HG02840 (cell line): ENCODE results near the gene RHOXF2.
A peak's percentile ranks its signal among the peaks of the same experiment; 100 is the strongest.
"Not testable (repeated sequence)": the region's sequence is repeated elsewhere in the genome, so short reads cannot be mapped to it uniquely, and the experiment has no call there.

Experiments used
- ATAC-seq: cut with Tn5 transposase; IDR thresholded peaks from one replicate; pipeline ENCODE4 v1.9.1; 2021; ENCODE audit warnings: mild to moderate bottlenecking, moderate library complexity, moderate number of reproducible peaks; ENCODE audit not compliant: unreplicated experiment, low FRiP score

Gene RHOXF2, protein sequence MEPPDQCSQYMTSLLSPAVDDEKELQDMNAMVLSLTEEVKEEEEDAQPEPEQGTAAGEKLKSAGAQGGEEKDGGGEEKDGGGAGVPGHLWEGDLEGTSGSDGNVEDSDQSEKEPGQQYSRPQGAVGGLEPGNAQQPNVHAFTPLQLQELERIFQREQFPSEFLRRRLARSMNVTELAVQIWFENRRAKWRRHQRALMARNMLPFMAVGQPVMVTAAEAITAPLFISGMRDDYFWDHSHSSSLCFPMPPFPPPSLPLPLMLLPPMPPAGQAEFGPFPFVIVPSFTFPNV

GRCh38 chrX:120158313-120158712 is at the start of gene RHOXF2:
TSS of gene RHOXF2 (plus strand) at chrX:120158613. CDS start at chrX:120158751, 138 bp downstream.
- ATAC-seq, result not testable (repeated sequence)

GRCh38 chrX:120109378-120109777 is 49.0 kb upstream of the RHOXF2 start:
- ATAC-seq, result no peak

- no peak for ATAC-seq
These were observed 46.8 kb upstream of the RHOXF2 start for GRCh38 chrX:120111611-120112010.

DNA sequence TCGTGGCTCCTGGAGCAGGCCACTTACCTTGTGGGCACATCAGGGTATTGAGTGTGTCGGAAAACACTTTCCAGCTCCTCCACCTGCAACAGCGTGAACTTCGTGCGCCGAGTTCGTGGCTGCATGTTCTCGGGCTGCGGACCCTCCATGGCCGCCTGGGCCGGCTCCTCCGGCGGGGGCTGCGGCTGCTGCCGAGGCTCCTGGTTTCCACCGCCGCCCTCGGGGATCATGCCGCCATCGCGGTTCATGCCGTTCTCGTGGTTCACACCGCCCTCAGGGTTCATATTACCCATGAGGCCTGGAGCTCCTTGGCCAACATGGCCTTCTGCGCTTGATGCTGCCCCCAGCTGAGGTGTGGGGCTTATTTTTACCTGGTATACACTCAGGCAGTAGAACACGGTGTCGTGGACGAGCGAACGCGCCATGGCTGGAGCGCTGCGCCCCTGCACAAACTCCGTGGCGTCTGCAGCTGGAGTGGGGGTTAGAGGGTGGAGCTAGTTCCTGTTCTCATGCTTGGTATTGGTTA is 42.9 kb upstream of the RHOXF2 start, which contains the start of gene RHOXF1:
TSS of gene RHOXF1 (minus strand) at position 476 of the 526 bp plus-strand sequence. CDS start at position 425, 51 bp downstream.
- no peak for ATAC-seq

DNA sequence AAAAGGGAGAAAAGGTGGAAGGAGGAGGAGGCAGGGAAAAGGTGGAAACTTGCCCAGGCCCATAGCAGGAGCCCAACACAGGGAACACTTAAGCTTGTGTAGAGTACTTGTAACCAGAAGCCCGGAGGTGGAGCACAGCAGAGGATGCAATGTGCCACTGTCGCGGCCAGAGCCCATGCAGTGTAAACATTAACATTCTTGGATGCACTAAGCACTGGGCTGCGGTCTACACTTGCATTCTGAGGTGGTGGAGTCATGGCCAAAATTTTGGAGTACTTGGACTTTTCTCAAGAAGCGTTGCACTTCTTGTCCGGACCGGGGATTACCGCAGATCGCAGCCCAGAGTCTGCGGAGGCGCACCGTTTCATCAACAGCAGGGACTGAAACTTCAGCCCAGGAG is 38.2 kb upstream of the RHOXF2 start:
- ATAC-seq, result no peak

DNA sequence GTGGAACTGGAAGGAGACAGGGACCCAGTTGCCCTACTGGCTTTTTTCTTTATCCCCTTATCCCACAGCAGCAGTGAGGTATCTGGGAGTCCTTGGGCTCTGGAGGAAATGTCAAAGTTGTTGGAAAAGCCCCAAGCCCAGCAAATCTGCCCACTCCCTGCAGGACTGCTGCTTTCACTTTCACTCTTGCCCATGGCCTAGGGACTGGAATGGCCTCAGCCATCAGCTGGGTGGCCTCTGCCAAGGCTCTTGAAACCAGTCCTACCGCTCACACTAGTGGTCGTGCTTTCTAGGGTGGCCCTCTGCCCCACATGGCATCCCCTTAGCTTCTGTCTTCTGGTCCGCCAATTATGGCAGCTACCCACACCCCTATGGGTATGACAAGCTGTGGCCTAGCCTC is 33.0 kb upstream of the RHOXF2 start:
- no peak for ATAC-seq

- ATAC-seq, result not testable (repeated sequence)
These were observed 30.0 kb upstream of the RHOXF2 start for GRCh38 chrX:120128306-120128846.

DNA sequence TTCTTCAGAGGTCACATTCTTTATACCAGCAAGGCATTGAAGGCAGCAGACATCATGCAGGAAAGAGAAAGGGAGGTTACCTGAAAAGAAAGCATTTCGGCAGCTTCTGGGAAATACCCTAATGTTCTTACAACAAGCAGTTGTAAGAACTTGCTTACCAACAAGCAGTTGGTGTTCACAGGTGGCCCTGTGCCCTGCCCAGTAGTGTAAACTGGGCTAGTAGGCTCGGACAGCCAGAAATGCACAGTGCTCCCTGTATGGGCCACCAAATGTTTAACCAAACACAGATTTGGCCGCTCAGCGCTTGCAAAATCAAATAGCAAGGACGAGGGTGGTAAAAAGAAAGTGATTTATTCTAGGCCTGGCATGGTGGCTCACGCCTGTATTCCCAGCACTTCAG is 22.3 kb upstream of the RHOXF2 start:
- ATAC-seq, result no peak

DNA sequence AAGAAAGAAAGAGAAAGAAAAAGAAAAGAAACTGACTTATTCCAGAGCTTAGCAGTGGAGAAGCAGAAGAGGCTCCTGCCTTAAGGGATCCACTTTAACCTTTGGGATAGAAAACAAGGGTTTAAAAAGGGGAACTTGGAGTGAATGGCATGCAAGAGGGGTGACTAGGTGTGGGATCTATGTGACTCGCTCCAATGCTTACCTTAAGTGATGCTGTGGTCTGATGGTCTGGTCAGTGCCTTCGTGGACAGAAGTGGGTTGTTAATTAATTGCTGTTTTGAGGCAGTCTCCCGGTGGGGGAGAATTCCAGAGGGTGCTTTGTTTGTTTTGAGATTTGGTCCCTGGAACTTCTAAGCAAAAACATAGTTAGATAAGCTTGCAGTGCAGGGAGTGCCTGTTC is 21.6 kb upstream of the RHOXF2 start:
- no peak for ATAC-seq

- no peak for ATAC-seq
These were observed 21.0 kb upstream of the RHOXF2 start for GRCh38 chrX:120137439-120137838.

GRCh38 chrX:120140293-120140981 is 18.0 kb upstream of the RHOXF2 start:
- ATAC-seq, result no peak

DNA sequence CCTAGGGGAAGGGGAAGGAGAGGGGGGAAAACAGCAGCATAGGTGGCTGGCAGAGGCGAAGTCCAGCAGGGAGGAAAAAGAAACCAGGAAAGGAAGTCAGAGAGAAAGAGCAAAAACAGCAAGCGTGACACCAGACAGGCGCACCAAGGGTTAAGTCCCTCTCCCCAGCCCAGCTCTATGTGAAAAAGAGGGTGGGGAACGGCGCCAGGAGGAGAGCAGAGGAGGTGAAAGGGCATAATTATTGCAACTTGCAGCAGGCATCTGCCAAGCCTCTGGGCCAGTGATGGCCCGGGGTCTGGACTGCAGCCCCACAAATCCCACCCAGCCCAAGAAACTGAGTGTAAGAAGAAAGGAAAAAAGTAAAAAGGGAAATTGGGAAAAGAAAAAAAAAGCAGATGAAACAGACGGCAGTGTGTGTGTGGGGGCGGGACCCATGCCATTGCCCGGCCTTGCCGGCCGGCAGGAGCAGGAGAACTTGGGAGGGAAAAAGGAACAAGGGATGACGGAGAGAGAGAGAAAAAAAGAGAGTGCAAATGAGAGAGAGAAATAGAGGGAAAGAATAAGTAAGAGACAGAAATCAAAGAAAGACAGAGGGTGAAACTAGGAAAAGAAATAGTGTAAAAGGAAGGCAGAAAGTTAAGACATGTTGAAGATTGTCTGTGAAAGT is 14.1 kb upstream of the RHOXF2 start:
- no peak for ATAC-seq

- no peak for ATAC-seq
These were observed 13.0 kb upstream of the RHOXF2 start for GRCh38 chrX:120145295-120145925.

DNA sequence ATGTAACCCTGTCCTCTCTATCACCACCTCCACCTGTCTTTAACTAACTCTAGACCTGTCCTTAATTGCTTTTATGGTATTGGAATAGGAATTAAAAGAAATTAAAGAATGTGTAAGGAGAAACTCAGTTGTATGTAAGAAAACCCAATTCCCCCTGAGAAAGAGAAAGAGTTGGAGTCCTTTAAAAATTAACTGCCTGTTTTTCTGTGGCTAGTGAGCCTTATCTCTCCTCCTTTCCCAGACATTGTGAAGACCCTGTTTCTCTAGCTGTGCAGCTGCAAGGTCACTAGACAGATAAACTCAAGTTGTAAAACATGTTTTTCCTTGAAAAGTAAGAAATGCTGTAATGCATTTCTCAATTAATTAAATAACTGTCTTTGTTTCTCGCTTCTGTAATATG is 12.1 kb upstream of the RHOXF2 start:
- not testable (repeated sequence) for ATAC-seq

DNA sequence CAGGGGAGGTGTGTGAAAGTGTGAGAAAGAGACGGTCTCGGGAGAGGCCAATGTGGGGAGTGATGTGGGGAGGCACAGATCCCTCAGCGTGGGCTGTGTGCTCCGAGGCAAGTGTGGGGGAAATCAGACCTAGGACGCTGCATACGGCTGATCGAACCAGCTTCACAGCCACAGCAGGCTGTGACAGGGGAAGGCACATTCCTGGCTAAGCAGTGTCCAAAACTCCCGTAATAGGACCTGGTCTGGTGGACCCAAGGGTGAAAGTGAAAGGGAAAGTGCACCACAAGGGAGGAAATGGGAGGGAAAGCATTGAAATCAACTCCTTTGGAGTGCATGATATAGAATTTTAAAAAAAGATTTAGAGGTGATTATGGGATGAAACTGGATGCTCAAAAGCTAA is 10.9 kb upstream of the RHOXF2 start:
- ATAC-seq, result no peak

DNA sequence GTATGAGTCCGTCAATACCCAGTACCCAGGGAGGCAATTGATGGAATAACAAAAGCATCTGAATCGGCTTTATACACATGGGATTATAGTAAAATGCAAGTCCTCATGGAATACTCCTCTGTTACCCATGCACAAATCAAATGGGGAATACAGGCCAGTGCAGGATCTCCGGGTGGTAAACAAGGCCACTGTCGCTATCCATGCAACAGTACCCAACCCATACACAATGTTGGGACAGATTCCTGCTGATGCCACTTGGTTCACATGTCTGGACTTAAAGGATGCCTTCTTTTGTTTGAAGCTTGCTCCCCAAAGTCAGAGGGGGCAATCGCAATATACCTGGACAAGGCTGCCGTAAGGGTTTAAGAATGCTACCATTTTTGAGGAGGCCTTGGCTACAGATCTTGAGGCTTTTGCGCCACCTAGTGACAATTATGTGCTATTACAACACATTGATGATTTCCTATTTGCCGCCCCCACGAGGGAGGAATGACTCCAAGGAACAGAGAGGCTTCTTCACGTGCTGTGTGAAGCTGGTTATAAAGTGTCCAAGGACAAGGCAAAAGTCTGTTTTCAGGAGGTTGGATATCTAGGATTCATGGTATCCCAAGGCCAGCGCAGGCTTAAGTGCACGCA is 8.2 kb upstream of the RHOXF2 start:
- not testable (repeated sequence) for ATAC-seq

DNA sequence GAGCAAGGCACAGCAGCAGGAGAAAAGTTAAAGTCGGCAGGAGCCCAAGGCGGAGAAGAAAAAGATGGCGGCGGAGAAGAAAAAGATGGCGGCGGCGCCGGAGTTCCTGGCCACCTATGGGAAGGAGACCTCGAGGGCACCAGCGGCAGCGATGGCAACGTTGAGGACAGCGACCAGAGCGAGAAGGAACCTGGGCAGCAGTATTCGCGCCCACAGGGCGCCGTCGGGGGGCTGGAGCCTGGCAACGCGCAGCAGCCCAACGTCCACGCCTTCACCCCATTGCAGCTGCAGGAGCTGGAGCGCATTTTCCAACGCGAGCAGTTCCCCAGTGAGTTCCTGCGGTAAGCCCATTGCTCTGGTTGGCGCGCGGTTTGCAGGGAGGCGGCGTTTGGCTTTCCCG is 673 bp downstream of the RHOXF2 start:
- not testable (repeated sequence) for ATAC-seq

DNA sequence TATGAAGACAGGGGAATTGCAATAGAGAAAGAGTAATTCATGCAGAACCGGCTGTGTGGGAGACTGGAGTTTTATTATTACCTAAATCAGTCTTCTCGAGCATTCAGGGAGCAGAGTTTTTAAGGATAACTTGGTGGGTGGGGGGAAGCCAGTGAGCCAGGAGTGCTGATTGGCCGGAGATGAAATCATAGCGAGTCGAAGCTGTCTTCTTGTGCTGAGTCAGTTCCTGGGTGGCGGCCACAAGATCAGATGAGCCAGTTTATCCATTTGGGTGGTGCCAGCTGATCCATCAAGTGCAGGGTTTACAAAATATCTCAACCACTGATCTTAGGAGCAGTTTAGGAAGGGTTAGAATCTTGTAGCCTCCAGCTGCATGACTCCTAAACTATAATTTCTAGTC is 34.8 kb downstream of the RHOXF2 start:
- not testable (repeated sequence) for ATAC-seq

GRCh38 chrX:120193720-120194119 is 35.3 kb downstream of the RHOXF2 start:
- peak; percentile 63 for ATAC-seq

DNA sequence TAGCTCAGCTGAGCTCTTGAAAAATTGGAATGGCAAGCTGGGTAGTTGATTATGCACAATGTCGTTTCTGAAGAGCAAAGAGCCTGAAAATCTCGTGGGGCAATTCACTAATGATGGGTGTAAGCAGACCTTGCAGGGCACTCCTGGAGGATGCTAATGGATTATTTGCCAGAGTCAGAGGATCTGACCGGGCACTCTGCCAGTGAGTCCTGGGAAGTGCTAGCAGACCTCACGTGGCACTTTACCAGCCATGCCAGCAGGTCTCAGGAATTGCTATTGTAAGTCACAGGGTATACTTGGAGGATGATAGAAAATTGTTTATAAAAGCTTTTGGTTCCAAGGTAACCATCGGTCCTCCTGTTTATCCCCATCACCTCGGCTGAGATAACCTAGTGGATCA is 37.4 kb downstream of the RHOXF2 start:
- ATAC-seq, result not testable (repeated sequence)
